Measurements from ENCODE around the gene SHANK1. TPM values are rescaled to one million over a fixed set of nuclear protein-coding genes. Genes with fewer than 3 reads are reported as not detected.

Gene SHANK1
- total RNA-seq, 3 donors from 2014 or later (not counting 1 experiment from before 2014, with no cell fraction given): 0.05 to 0.75 (median 0.20) TPM

DNA sequence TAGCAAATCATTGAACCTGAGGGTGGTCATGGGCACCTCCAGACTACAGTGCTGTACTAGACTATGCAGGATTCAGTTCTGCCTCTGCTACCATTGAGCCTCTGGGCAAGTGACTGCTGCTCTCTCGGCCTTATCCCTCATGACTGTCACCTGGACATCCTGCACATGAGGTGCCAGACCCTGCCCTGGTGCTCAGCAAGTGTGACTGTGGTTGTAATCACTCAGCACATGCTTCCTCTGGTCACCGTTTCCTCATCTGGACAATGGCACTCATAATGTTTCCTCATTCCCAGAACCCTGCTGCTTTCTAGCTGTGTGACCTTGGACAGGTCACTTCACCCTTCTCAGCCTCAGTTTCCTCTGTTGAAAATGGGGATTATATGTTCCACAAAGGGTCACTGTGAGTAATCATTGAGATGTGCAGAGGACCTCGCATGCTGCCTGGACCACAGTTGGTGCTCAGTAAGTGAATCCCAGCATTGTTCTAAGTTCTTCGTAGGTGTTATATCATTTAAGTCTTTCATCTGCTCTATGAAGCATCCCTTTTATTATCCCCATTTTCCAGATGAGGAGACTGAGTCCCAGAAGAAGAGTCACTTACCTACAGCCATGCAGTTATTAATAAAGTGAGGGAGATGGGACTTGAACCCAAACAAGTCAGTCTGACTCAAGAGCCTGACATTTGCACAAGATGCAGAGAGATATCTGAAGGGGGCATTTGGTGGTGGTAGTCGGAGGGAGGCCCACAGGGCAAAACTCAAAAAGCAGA, 83.1 kb downstream of the SHANK1 start:
- H3K4me3 ChIP-seq (ENCODE audit: low read length): no peak overlapping the region
- H3K4me1 Mint-ChIP-seq: peaks cover 0 to 12% of the 10 kb centered on the region in 2 donors
- H3K9me3 Mint-ChIP-seq: peaks cover 0 to 6% of the 10 kb centered on the region in 2 donors
- ATAC-seq (no peak), DNase-seq (no peak)
- WGBS (ENCODE audit: insufficient coverage): 42% methylated on average over 4 of the region's 5 CpGs
- intact Hi-C loops (cut with micrococcal nuclease): no loop called here
- peaks cover 27 to 30% of the 10 kb centered on the region in 2 donors for H3K27me3 Mint-ChIP-seq (ENCODE audit: low read depth in 2 of 2)
- no peak overlapping the region for H3K27ac ChIP-seq (ENCODE audit: low read length)
- peaks cover 20% of the 10 kb centered on the region for H3K9me3 ChIP-seq (ENCODE audit: control insufficient read depth, insufficient read depth, low read length)
- no peaks in the 10 kb centered on the region for H3K36me3 ChIP-seq (ENCODE audit: control insufficient read depth, insufficient read depth, low read length)
- no peak overlapping the region for H3K27ac Mint-ChIP-seq
- no peak overlapping the region for H3K4me3 Mint-ChIP-seq
- TF ChIP-seq, protein P1, sequence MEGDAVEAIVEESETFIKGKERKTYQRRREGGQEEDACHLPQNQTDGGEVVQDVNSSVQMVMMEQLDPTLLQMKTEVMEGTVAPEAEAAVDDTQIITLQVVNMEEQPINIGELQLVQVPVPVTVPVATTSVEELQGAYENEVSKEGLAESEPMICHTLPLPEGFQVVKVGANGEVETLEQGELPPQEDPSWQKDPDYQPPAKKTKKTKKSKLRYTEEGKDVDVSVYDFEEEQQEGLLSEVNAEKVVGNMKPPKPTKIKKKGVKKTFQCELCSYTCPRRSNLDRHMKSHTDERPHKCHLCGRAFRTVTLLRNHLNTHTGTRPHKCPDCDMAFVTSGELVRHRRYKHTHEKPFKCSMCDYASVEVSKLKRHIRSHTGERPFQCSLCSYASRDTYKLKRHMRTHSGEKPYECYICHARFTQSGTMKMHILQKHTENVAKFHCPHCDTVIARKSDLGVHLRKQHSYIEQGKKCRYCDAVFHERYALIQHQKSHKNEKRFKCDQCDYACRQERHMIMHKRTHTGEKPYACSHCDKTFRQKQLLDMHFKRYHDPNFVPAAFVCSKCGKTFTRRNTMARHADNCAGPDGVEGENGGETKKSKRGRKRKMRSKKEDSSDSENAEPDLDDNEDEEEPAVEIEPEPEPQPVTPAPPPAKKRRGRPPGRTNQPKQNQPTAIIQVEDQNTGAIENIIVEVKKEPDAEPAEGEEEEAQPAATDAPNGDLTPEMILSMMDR (IDR thresholded peaks at IDR 0.05): no peak
- H3K36me3 Mint-ChIP-seq: peaks cover 14% of the 10 kb centered on the region
- H3K27me3 ChIP-seq (ENCODE audit: control insufficient read depth, insufficient read depth, low read length): peaks cover 10% of the 10 kb centered on the region
- peaks cover 12% of the 10 kb centered on the region for H3K4me1 ChIP-seq (ENCODE audit: control insufficient read depth, insufficient read depth, low read length)

DNA sequence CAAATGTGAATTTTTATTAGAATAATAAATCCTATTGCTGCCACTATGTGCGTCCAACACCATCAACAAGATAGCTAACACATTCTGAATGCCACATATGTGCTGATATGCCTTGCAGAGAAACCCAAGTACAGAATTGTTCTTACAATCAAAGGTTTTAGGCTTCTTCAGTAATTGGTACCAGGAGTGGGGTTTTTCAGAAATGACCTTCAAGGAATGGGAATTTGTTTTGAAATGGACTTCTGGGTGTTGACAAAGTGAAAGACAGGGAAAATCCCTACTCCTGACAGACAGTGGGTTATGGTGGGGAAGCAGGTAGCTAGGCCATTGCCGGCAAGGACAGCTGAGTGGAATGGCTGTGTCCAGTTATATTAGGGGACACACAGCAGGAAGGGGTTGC, 85.6 kb downstream of the SHANK1 start:
- Mint-ChIP-seq H3K4me3 (no peak overlapping the region), H3K4me1 (peaks cover 0 to 8% of the 10 kb centered on the region in 2 donors), H3K27ac (no peak overlapping the region), H3K36me3 (peaks cover 14% of the 10 kb centered on the region), H3K27me3 (ENCODE audit: low read depth in 2 of 2) (peaks cover 28 to 30% of the 10 kb centered on the region in 2 donors), H3K9me3 (peaks cover 0 to 6% of the 10 kb centered on the region in 2 donors)
- peaks cover 20% of the 10 kb centered on the region for H3K9me3 ChIP-seq (ENCODE audit: control insufficient read depth, insufficient read depth, low read length)
- DNase-seq (no peak), ATAC-seq (no peak)
- TF ChIP-seq, protein P1 (IDR thresholded peaks at IDR 0.05): no peak
- 100% methylated on average over 1 of the region's 2 CpGs for WGBS (ENCODE audit: insufficient coverage)
- H3K27ac ChIP-seq (ENCODE audit: low read length): no peak overlapping the region
- peaks cover 3% of the 10 kb centered on the region for H3K4me1 ChIP-seq (ENCODE audit: control insufficient read depth, insufficient read depth, low read length)
- H3K36me3 ChIP-seq (ENCODE audit: control insufficient read depth, insufficient read depth, low read length): no peaks in the 10 kb centered on the region
- intact Hi-C loops (cut with micrococcal nuclease): no loop called here
- no peak overlapping the region for H3K4me3 ChIP-seq (ENCODE audit: low read length)
- H3K27me3 ChIP-seq (ENCODE audit: control insufficient read depth, insufficient read depth, low read length): peaks cover 3% of the 10 kb centered on the region

- ATAC-seq: no peak
- WGBS (ENCODE audit: insufficient coverage): 90% methylated on average over 2 of the region's 2 CpGs
- Histone ChIP-seq H3K27ac (ENCODE audit: low read length) (no peak overlapping the region), H3K27me3 (ENCODE audit: control insufficient read depth, insufficient read depth, low read length) (no peaks in the 10 kb centered on the region), H3K4me1 (ENCODE audit: control insufficient read depth, insufficient read depth, low read length) (no peaks in the 10 kb centered on the region), H3K36me3 (ENCODE audit: control insufficient read depth, insufficient read depth, low read length) (no peaks in the 10 kb centered on the region), H3K9me3 (ENCODE audit: control insufficient read depth, insufficient read depth, low read length) (peaks cover 20% of the 10 kb centered on the region), H3K4me3 (ENCODE audit: low read length) (no peak overlapping the region)
- peaks cover 22 to 26% of the 10 kb centered on the region in 2 donors for H3K27me3 Mint-ChIP-seq (ENCODE audit: low read depth in 2 of 2)
- TF ChIP-seq, protein P1 (IDR thresholded peaks at IDR 0.05): no peak
- no peak for DNase-seq
- H3K36me3 Mint-ChIP-seq: peaks cover 14% of the 10 kb centered on the region
- no peak overlapping the region for H3K4me3 Mint-ChIP-seq
- H3K9me3 Mint-ChIP-seq: peaks cover 0 to 3% of the 10 kb centered on the region in 2 donors
- intact Hi-C loops (cut with micrococcal nuclease): no loop called here
- peaks cover 0 to 2% of the 10 kb centered on the region in 2 donors for H3K4me1 Mint-ChIP-seq
- H3K27ac Mint-ChIP-seq: no peak overlapping the region
These were observed 86.2 kb downstream of the SHANK1 start for GRCh38 chr19:50633359-50633758.
